ENCODE results near the gene RPA3. TPM values are rescaled to one million over a fixed set of nuclear protein-coding genes. Genes with fewer than 3 reads are reported as not detected.

Gene RPA3
- total and polyA plus RNA-seq, 2 of the 13 experiments (the other 11 are each of a cell fraction or from before 2014, with no cell fraction given): 38.3 to 154 TPM

- TF ChIP-seq MYPOP (CRISPR knock-in tag; IDR thresholded peaks at IDR 0.05) (no peak), HOXD1 (CRISPR knock-in tag; IDR thresholded peaks at IDR 0.05) (no peak), ZNF136 (CRISPR knock-in tag; IDR thresholded peaks at IDR 0.05; ENCODE audit: low read depth) (no peak), CSRNP2 (CRISPR knock-in tag; conservative IDR thresholded peaks at IDR 0.05; ENCODE audit: low read depth) (no peak), ZFP36L1 (CRISPR knock-in tag; IDR thresholded peaks at IDR 0.05) (no peak), ZNF609 (CRISPR knock-in tag; IDR thresholded peaks at IDR 0.05; ENCODE audit: borderline replicate concordance) (no peak)
These were observed 45.2 kb downstream of the RPA3 start (continued) for GRCh38 chr7:7673240-7673550.

All from HepG2 (cell line).